Mononuclear cell (primary cell): ENCODE results near the gene SRCAP. TPM values are rescaled to one million over a fixed set of nuclear protein-coding genes. Genes with fewer than 3 reads are reported as not detected.
A peak's percentile ranks its signal among the peaks of the same experiment; 100 is the strongest.

Source experiments
- H3K27me3 ChIP-seq: 2 replicates; pipeline ENCODE4 v1.6.0; 2011; ENCODE audit warnings: low read length, control low read depth; ENCODE audit not compliant: insufficient read depth
- H3K4me1 ChIP-seq: 2 replicates; pipeline ENCODE4 v1.5.1; 2011; ENCODE audit warnings: mild to moderate bottlenecking, low read length, control low read depth; ENCODE audit not compliant: insufficient read depth
- H3K4me3 ChIP-seq: 2 replicates; pipeline ENCODE4 v1.5.1; 2011; ENCODE audit warnings: mild to moderate bottlenecking, low read length, moderate library complexity
- H3K9me3 ChIP-seq: 2 replicates; pipeline ENCODE4 v1.5.1; 2011; ENCODE audit warnings: low read depth, mild to moderate bottlenecking, control low read depth, low read length
- total RNA-seq: library from RNA; depleted of rRNA; stranded (reverse); fragments of >200 nt; gene quantifications from one replicate; pipeline ENCODE4 v1.2.3, GENCODE V29; 2012

Gene SRCAP
- total RNA-seq, 1 donor, result 16.5 TPM

- peak within 1 kb of the TSS; percentile 40 for H3K4me3 ChIP-seq
- H3K9me3 ChIP-seq, result no peaks in the 10 kb centered on the region
Measured at GRCh38 chr16:30747799-30748633, 49.0 kb downstream of the SRCAP start, which contains the start of gene PHKG2. TSS of gene PHKG2 (plus strand) at chr16:30748425. CDS start at chr16:30748821, 396 bp downstream.

GRCh38 chr16:30748634-30749445 is 49.9 kb downstream of the SRCAP start:
- peak overlapping the region; percentile 40 for H3K4me3 ChIP-seq
- H3K27me3 ChIP-seq, result no peaks in the 10 kb centered on the region
- peaks cover 20% of the 10 kb centered on the region for H3K4me1 ChIP-seq
- no peaks in the 10 kb centered on the region for H3K9me3 ChIP-seq

More at GRCh38 chr16:30747799-30748633, 49.0 kb downstream of the SRCAP start, which contains the start of gene PHKG2:
- Histone ChIP-seq H3K4me1 (peaks cover 20% of the 10 kb centered on the region), H3K27me3 (no peaks in the 10 kb centered on the region)

DNA sequence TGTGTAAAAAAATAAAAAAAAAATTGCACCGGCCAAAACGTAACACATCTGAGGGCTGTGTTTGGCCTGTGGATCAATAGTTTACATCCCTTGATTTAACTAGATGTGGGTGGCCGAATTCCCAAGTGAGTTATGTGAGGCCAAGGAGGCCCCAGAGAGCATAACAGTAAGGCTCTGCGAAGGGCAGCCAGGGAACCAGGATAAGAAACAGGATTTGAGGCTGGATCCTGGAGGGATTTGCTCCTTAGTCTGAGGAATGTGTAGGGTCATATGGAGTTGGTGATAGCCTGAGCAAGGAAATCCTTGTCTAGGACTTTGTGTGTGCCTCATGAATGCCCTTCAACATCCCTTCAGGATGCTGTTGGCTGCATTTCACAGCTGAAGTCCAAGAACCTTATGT is 51.2 kb downstream of the SRCAP start:
- peaks cover 20% of the 10 kb centered on the region for H3K4me1 ChIP-seq
- H3K9me3 ChIP-seq, result no peaks in the 10 kb centered on the region
- no peak overlapping the region for H3K4me3 ChIP-seq
- no peaks in the 10 kb centered on the region for H3K27me3 ChIP-seq

DNA sequence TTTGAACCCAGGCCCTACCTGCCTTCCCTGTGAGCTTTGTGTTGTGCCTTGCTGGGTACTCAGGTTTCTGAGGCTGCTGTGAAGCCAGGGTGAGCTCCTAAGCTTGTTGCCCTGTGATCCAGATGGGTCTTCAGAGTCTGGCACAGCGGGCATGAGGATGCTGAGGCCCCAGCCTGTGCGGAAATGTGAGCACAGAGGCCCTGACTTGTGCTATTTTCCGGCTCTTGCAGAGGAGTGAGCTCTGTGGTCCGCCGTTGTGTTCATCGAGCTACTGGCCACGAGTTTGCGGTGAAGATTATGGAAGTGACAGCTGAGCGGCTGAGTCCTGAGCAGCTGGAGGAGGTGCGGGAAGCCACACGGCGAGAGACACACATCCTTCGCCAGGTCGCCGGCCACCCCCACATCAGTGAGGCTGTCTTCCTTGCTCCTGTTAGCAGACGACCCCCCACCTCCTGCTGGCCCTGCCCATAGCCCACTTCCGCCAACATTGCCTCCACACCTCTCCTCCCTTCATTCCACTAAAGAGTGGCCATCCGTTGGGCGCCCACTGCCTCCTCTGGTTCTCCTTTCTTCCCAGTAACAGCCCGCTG is 52.0 kb downstream of the SRCAP start:
- peaks cover 20% of the 10 kb centered on the region for H3K4me1 ChIP-seq
- H3K9me3 ChIP-seq, result no peaks in the 10 kb centered on the region
- H3K4me3 ChIP-seq, result no peak overlapping the region
- H3K27me3 ChIP-seq, result no peaks in the 10 kb centered on the region

GRCh38 chr16:30753596-30753995 is 54.6 kb downstream of the SRCAP start:
- H3K4me3 ChIP-seq, result no peak overlapping the region
- no peaks in the 10 kb centered on the region for H3K9me3 ChIP-seq
- peaks cover 16% of the 10 kb centered on the region for H3K4me1 ChIP-seq
- H3K27me3 ChIP-seq, result no peaks in the 10 kb centered on the region

DNA sequence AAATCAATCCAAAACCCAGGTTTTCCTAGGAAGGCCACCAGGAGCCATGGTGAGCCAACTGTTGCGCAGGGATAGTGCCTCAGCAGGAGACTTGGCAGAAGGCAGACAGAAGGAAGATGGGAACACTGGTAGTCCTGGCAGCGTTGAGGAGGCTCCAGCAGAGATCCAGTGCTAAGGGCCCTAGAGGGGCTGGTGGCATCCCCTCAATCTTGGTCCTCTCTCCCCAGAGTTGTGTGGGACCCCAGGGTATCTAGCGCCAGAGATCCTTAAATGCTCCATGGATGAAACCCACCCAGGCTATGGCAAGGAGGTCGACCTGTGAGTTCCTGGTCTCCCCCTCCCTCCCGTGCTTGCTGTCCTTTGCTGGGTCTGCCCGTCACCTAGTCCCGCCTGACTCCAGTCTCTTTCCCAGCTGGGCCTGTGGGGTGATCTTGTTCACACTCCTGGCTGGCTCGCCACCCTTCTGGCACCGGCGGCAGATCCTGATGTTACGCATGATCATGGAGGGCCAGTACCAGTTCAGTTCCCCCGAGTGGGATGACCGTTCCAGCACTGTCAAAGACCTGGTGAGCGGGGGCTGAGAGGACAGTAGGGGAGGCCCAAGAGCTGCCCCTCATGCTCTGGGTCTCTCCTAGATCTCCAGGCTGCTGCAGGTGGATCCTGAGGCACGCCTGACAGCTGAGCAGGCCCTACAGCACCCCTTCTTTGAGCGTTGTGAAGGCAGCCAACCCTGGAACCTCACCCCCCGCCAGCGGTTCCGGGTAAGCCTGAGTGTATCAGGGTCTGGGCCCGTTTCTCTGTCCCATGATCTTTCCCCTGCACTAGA is 57.2 kb downstream of the SRCAP start:
- Histone ChIP-seq H3K4me3 (no peak overlapping the region), H3K27me3 (no peaks in the 10 kb centered on the region), H3K9me3 (no peaks in the 10 kb centered on the region), H3K4me1 (peaks cover 32% of the 10 kb centered on the region)

DNA sequence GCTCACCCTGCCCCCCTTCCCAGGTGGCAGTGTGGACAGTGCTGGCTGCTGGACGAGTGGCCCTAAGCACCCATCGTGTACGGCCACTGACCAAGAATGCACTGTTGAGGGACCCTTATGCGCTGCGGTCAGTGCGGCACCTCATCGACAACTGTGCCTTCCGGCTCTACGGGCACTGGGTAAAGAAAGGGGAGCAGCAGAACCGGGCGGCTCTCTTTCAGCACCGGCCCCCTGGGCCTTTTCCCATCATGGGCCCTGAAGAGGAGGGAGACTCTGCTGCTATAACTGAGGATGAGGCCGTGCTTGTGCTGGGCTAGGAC is 57.8 kb downstream of the SRCAP start:
- Histone ChIP-seq H3K9me3 (no peaks in the 10 kb centered on the region), H3K4me3 (no peak overlapping the region), H3K4me1 (peaks cover 37% of the 10 kb centered on the region), H3K27me3 (no peaks in the 10 kb centered on the region)

GRCh38 chr16:30757316-30757715 is 58.3 kb downstream of the SRCAP start:
- H3K27me3 ChIP-seq, result no peaks in the 10 kb centered on the region
- H3K4me1 ChIP-seq, result peaks cover 37% of the 10 kb centered on the region
- H3K4me3 ChIP-seq, result no peak overlapping the region
- H3K9me3 ChIP-seq, result no peaks in the 10 kb centered on the region

DNA sequence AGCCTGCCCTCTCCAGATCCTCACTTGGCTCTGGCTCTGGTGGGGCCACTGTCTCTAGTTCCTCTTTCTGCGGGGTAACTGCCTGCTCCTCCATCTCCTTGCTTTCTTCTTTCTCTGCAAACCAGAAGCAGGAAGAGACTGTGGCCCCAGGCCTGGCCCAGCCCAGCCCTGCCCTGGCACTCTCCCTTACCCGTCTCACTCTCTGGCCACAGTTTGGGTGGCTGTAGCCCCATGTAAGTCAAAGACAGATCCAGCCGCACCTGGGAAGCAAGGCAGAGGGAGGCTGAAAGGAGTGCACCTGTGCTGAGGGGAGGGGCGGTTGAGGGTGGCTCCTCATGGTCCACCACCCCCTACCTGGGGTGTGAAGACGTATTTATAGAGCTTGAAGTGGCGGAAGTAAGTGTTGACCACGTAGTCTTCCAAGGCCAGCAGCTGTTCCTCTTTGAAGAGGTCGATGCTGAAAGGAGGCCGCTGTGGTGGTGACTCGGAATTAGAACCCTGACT is 60.1 kb downstream of the SRCAP start:
- no peak overlapping the region for H3K4me3 ChIP-seq
- peaks cover 54% of the 10 kb centered on the region for H3K4me1 ChIP-seq
- no peaks in the 10 kb centered on the region for H3K9me3 ChIP-seq
- H3K27me3 ChIP-seq, result no peaks in the 10 kb centered on the region

- no peaks in the 10 kb centered on the region for H3K9me3 ChIP-seq
- H3K4me1 ChIP-seq, result peaks cover 55% of the 10 kb centered on the region
- H3K27me3 ChIP-seq, result no peaks in the 10 kb centered on the region
- H3K4me3 ChIP-seq, result no peak overlapping the region
Measured at GRCh38 chr16:30760001-30760559, 61.1 kb downstream of the SRCAP start.

DNA sequence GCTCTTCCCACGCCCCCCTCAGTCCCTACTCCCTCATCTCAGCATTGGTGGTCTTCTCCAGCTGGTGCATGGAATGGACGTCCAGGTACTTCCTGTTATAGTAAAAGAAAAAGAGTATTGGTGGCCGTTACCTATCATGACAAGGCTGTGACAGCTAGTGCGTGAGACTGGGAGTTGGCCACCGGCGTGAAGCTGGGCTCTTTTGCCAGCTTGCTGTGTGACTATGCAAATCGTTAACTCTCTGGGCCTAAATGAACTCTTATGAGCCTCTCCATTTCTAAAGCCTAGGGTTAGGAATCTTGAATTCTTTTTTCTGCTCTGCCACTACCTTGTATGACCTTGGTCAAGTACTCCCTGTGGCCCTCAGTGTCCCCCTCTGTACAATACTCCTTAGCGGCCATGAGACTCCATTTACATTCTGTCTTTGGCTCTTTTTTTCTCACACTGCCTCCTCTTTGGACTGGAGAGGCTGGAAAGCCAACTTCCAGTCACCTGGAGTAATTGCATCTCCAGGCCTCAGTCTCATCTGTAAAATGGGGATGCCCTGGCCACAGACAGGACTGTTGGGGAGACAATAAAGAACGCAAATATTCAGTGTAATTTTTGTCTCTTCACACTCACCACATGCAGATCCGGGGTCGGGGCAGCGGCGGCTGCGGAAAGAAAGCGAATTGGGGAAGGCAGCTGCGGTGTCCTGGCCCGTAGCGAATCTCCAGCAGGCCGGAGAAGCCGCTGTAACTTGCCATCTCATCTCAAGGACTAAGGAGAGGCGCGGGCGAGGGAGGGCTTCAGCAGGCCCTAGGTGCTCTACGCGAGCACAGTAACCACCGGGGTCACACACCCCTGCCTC is 61.8 kb downstream of the SRCAP start:
- H3K9me3 ChIP-seq, result no peaks in the 10 kb centered on the region

DNA sequence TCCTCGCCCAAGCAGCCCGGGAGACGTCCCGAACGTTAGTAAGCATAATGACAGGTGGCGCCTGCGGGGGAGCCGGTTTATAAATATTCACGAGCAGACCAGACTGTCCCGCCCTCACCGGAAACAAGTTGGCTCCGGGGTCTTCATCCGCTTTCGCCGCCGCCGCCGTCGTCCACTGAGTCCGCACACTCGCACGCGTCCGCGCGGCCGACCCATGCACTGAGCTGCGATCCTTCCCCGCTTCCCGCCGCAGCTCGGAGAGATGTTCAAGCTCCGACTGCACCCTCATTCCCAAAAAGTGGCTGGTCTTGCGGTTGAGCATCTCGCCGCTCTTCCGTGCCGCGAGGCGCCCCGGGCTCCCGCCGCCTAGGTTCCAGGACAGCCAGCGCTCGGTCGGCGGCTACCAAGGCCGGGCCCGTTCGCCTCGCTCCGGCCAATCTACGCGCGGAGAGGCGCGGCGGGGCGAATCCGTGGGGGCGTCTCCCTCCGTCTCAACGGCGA is 62.5 kb downstream of the SRCAP start:
- H3K4me3 ChIP-seq, result peak overlapping the region; percentile 78
- H3K4me1 ChIP-seq, result peaks cover 55% of the 10 kb centered on the region
- no peaks in the 10 kb centered on the region for H3K27me3 ChIP-seq
- H3K9me3 ChIP-seq, result no peaks in the 10 kb centered on the region

More for the DNA sequence above, 61.8 kb downstream of the SRCAP start:
- Histone ChIP-seq H3K4me1 (peaks cover 55% of the 10 kb centered on the region), H3K4me3 (peak overlapping the region; percentile 78), H3K27me3 (no peaks in the 10 kb centered on the region)
